Right forelimb (tissue), 1 donor: Measurements from ENCODE around the gene LIPT1.
"Not testable (repeated sequence)": the region's sequence is repeated elsewhere in the genome, so short reads cannot be mapped to it uniquely, and the experiment has no call there.

Source experiments
- DNase-seq: peaks from one replicate; pipeline ENCODE4 v3.0.0-alpha.2; 2018

LIPT1 gene

GRCh38 chr2:99180755-99181623 lies 26.2 kb downstream of the LIPT1 start, which contains the start of the genes MITD1 and MRPL30:
Gene MITD1, minus strand, starts transcription at chr2:99181058. Its CDS starts 77 bp downstream, at chr2:99180981.
Gene MRPL30, plus strand, starts transcription at chr2:99181184. Its CDS starts 5,020 bp downstream, at chr2:99186204.
- peak; percentile 94 for DNase-seq

GRCh38 chr2:99181624-99182000 lies 26.8 kb downstream of the LIPT1 start:
- no peak for DNase-seq

- no peak for DNase-seq
Measured at GRCh38 chr2:99183025-99183424, 28.3 kb downstream of the LIPT1 start.

- no peak for DNase-seq
Measured at GRCh38 chr2:99184811-99185210, 30.0 kb downstream of the LIPT1 start.

GRCh38 chr2:99187011-99187410 lies 32.2 kb downstream of the LIPT1 start:
- DNase-seq, result no peak

GRCh38 chr2:99188357-99188756 lies 33.6 kb downstream of the LIPT1 start:
- no peak for DNase-seq

- no peak for DNase-seq
Measured at GRCh38 chr2:99190548-99190947, 35.8 kb downstream of the LIPT1 start.

- not testable (repeated sequence) for DNase-seq
Measured at GRCh38 chr2:99192364-99192763, 37.6 kb downstream of the LIPT1 start.

- DNase-seq, result no peak
Measured at GRCh38 chr2:99198103-99198841, 43.5 kb downstream of the LIPT1 start.

GRCh38 chr2:99200076-99200800 lies 45.5 kb downstream of the LIPT1 start:
- no peak for DNase-seq

- no peak for DNase-seq
Measured at GRCh38 chr2:99201959-99202678, 47.4 kb downstream of the LIPT1 start.

- no peak for DNase-seq
Measured at GRCh38 chr2:99205491-99205890, 50.7 kb downstream of the LIPT1 start.
